Body of pancreas (tissue), 4 donors: ENCODE measurements around the gene ENTREP3.

ENCODE experiments used
- POLR2A ChIP-seq, 3 donors: fragments of 450-650 bp; IDR thresholded peaks; one replicate each; pipeline ENCODE4 v1.6.1; 2016; ENCODE audit warnings: antibody characterized with exemption in 3 of 3, mild to moderate bottlenecking in 2 of 3
- TF ChIP-seq, protein P1 (sequence below), 7 experiments: fragments of 450-650 bp in 4 of 7; fragments of 200-600 bp in 3 of 7; sonication (generic) in 3 of 7; IDR thresholded peaks; one replicate each; pipeline ENCODE4 v1.5.1; 2016 to 2019; ENCODE audit warnings: antibody characterized with exemption in 7 of 7

DNA sequence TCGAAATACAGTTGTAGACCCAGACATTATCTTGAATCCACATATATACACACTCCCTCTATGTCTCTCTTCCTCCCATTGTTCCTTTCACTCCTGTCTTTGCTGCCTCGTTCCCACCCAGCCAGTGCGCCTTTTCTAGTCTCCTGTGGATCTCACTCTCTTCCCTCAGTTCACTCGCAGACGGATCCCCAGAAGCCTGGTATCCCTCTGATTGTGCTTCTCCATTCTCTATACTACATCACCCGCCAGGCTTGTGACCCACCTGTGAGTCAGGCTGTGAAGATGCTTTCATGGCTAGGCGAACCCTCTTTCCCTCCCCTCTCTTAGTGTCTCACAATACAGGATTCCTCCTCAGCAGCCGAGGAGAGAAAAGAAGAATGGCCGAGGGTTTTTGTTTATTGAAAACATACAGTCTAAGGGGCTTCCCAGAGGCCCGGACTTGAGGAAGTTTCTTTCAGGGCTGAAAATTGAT, 23.4 kb upstream of the ENTREP3 start:
- TF ChIP-seq, protein P1, sequence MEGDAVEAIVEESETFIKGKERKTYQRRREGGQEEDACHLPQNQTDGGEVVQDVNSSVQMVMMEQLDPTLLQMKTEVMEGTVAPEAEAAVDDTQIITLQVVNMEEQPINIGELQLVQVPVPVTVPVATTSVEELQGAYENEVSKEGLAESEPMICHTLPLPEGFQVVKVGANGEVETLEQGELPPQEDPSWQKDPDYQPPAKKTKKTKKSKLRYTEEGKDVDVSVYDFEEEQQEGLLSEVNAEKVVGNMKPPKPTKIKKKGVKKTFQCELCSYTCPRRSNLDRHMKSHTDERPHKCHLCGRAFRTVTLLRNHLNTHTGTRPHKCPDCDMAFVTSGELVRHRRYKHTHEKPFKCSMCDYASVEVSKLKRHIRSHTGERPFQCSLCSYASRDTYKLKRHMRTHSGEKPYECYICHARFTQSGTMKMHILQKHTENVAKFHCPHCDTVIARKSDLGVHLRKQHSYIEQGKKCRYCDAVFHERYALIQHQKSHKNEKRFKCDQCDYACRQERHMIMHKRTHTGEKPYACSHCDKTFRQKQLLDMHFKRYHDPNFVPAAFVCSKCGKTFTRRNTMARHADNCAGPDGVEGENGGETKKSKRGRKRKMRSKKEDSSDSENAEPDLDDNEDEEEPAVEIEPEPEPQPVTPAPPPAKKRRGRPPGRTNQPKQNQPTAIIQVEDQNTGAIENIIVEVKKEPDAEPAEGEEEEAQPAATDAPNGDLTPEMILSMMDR (IDR thresholded peaks at IDR 0.05) = no peak
- no peak for TF ChIP-seq POLR2A (IDR thresholded peaks at IDR 0.05)
